ENCODE results near the gene KNCN. TPM values are rescaled to one million over a fixed set of nuclear protein-coding genes. Genes with fewer than 3 reads are reported as not detected.

KNCN gene
- total RNA-seq: not detected in 2 replicates

DNA sequence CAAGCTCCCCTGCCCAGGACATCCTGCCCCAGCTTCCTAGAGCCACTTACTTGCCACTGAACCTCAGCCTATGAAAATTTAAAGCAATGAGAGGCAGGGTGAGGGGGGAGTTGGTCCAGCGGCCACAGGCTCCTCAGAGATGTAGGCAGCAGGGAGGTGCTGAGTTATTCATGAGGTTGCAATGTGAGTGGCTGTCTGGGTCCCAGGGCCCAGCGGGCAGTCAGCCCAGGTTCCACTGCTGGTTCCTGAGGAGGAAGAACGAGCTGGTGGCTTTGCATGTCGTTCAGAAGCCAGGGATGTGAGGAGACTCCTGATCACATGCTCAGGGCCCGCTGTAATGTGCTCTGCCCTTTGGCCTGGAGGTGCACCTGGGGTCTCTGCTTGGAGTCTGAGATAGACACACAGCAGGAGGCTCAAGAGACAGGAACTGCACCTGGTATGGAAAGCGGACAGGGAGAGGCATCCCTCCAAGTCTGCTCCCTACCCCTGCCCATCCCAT lies at the start of gene KNCN:
TSS of gene KNCN (minus strand) at position 51 of the 499 bp plus-strand sequence. CDS start 432 bp downstream, outside the sequence.
- peaks cover 13% of the 10 kb centered on the region for H3K27me3 ChIP-seq (ENCODE audit: insufficient read depth, low read length)
- no peaks in the 10 kb centered on the region for H4K20me1 ChIP-seq (ENCODE audit: insufficient read depth, low read length)
- no peak for TF ChIP-seq CTCF (IDR thresholded peaks at IDR 0.05; ENCODE audit: extremely low read depth, low read depth, low read length)
- no peak within 1 kb of the TSS for H3K4me2 ChIP-seq (ENCODE audit: insufficient read depth, low read length)
- DNase-seq (ENCODE audit: insufficient read length, low spot score, missing footprints): no peak
- no peaks in the 10 kb centered on the region for H3K9me3 ChIP-seq (ENCODE audit: low read depth, low read length)
- peaks cover 2% of the 10 kb centered on the region for H3K4me1 ChIP-seq (ENCODE audit: insufficient read depth, low read length)
- no peak within 1 kb of the TSS for H2AFZ ChIP-seq (ENCODE audit: low read length)
- no peak within 1 kb of the TSS for H3K27ac ChIP-seq (ENCODE audit: low read depth, low read length)
- no peaks in the 10 kb centered on the region for H3K79me2 ChIP-seq (ENCODE audit: insufficient read depth, low read length)
- H3K36me3 ChIP-seq (ENCODE audit: insufficient read depth, low read length): no peaks in the 10 kb centered on the region
- no peak within 1 kb of the TSS for H3K4me3 ChIP-seq (ENCODE audit: insufficient read depth, low read length)

GRCh38 chr1:46599059-46599970 lies 47.9 kb upstream of the KNCN start:
- no peak for DNase-seq (ENCODE audit: insufficient read length, low spot score, missing footprints)
- Histone ChIP-seq H3K4me2 (ENCODE audit: insufficient read depth, low read length) (no peak overlapping the region), H3K27me3 (ENCODE audit: insufficient read depth, low read length) (no peaks in the 10 kb centered on the region), H3K27ac (ENCODE audit: low read depth, low read length) (no peak overlapping the region), H3K4me3 (ENCODE audit: insufficient read depth, low read length) (no peak overlapping the region), H3K4me1 (ENCODE audit: insufficient read depth, low read length) (peaks cover 9% of the 10 kb centered on the region), H4K20me1 (ENCODE audit: insufficient read depth, low read length) (peaks cover 2% of the 10 kb centered on the region), H3K9me3 (ENCODE audit: low read depth, low read length) (no peaks in the 10 kb centered on the region), H3K36me3 (ENCODE audit: insufficient read depth, low read length) (peaks cover 1% of the 10 kb centered on the region), H3K79me2 (ENCODE audit: insufficient read depth, low read length) (peaks cover 32% of the 10 kb centered on the region), H2AFZ (ENCODE audit: low read length) (no peak overlapping the region)
- no peak for TF ChIP-seq CTCF (IDR thresholded peaks at IDR 0.05; ENCODE audit: extremely low read depth, low read depth, low read length)

DNA sequence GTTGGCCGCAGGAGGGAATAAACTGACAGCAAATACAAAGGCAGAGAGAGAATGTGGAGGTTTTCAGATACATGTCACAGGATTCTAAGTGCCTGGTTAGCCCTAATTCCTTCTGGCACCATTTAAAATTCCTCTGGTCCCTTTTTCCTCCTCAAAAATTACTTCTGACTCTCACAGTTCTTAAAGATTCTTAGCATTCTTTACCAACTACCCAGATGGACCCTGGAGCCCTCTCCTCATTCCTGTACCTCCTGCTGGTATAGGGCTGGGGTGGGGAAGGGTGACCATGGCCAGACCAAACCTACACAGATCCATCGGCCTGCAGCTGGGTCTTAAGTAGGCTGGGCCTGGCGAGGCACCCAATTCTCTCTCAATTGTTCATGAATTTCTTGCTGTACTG lies 45.4 kb upstream of the KNCN start:
- Histone ChIP-seq H3K4me1 (ENCODE audit: insufficient read depth, low read length) (peaks cover 3% of the 10 kb centered on the region), H3K4me2 (ENCODE audit: insufficient read depth, low read length) (no peak overlapping the region), H3K79me2 (ENCODE audit: insufficient read depth, low read length) (peaks cover 23% of the 10 kb centered on the region), H3K4me3 (ENCODE audit: insufficient read depth, low read length) (no peak overlapping the region), H4K20me1 (ENCODE audit: insufficient read depth, low read length) (peaks cover 2% of the 10 kb centered on the region), H3K9me3 (ENCODE audit: low read depth, low read length) (no peaks in the 10 kb centered on the region), H3K27me3 (ENCODE audit: insufficient read depth, low read length) (no peaks in the 10 kb centered on the region), H2AFZ (ENCODE audit: low read length) (no peak overlapping the region), H3K36me3 (ENCODE audit: insufficient read depth, low read length) (peaks cover 14% of the 10 kb centered on the region), H3K27ac (ENCODE audit: low read depth, low read length) (no peak overlapping the region)
- TF ChIP-seq CTCF (IDR thresholded peaks at IDR 0.05; ENCODE audit: extremely low read depth, low read depth, low read length): no peak
- DNase-seq (ENCODE audit: insufficient read length, low spot score, missing footprints): no peak

DNA sequence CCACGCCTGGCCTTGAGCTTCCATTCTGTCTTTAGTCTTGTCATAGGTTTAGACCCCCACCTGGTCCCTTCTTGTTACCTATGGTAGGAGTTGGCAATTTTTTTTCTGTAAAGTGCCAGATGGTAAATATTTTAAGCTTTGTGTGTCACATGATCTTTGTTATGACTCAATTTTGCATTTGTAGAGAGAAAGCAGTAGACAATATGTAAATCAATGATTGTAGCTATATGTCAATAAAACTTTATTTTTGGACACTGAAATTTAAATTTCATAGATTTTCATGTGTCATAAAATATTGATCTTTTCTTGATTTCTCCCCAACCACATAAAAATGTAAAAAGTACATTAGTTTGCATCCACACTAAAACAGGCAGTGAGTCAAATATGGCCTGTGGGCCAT lies 44.6 kb upstream of the KNCN start:
- no peak for TF ChIP-seq CTCF (IDR thresholded peaks at IDR 0.05; ENCODE audit: extremely low read depth, low read depth, low read length)
- peaks cover 21% of the 10 kb centered on the region for H3K36me3 ChIP-seq (ENCODE audit: insufficient read depth, low read length)
- H3K79me2 ChIP-seq (ENCODE audit: insufficient read depth, low read length): peaks cover 16% of the 10 kb centered on the region
- peaks cover 2% of the 10 kb centered on the region for H4K20me1 ChIP-seq (ENCODE audit: insufficient read depth, low read length)
- H3K4me2 ChIP-seq (ENCODE audit: insufficient read depth, low read length): no peak overlapping the region
- no peak overlapping the region for H3K27ac ChIP-seq (ENCODE audit: low read depth, low read length)
- H3K27me3 ChIP-seq (ENCODE audit: insufficient read depth, low read length): no peaks in the 10 kb centered on the region
- H3K4me1 ChIP-seq (ENCODE audit: insufficient read depth, low read length): peaks cover 3% of the 10 kb centered on the region
- H3K4me3 ChIP-seq (ENCODE audit: insufficient read depth, low read length): no peak overlapping the region
- no peak for DNase-seq (ENCODE audit: insufficient read length, low spot score, missing footprints)
- no peaks in the 10 kb centered on the region for H3K9me3 ChIP-seq (ENCODE audit: low read depth, low read length)
- no peak overlapping the region for H2AFZ ChIP-seq (ENCODE audit: low read length)
